HFFc6 (cell line): ENCODE measurements around the gene IL32. TPM values are rescaled to one million over a fixed set of nuclear protein-coding genes. Genes with fewer than 3 reads are reported as not detected.

Source experiments
- DNase-seq: peaks from one replicate; pipeline ENCODE4 v3.0.0-alpha.2; 2018
- H3K27ac Mint-ChIP-seq: 2 replicates; pipeline ENCODE4 v1.8.0; 2020; ENCODE audit warnings: mild to moderate bottlenecking, mixed read lengths
- H3K27me3 Mint-ChIP-seq: 2 replicates; pipeline ENCODE4 v1.8.0; 2021; ENCODE audit warnings: mild to moderate bottlenecking, moderate library complexity, mixed read lengths; ENCODE audit not compliant: insufficient read depth
- H3K36me3 Mint-ChIP-seq: 2 replicates; pipeline ENCODE4 v1.8.0; 2021; ENCODE audit warnings: low read depth, mixed read lengths
- H3K4me1 Mint-ChIP-seq: 2 replicates; pipeline ENCODE4 v1.8.0; 2020; ENCODE audit warnings: low read depth, mixed read lengths
- H3K4me3 Mint-ChIP-seq: 2 replicates; pipeline ENCODE4 v1.8.0; 2020; ENCODE audit warnings: mild to moderate bottlenecking, moderate library complexity, mixed read lengths
- H3K9me3 Mint-ChIP-seq: 2 replicates; pipeline ENCODE4 v1.8.0; 2020; ENCODE audit warnings: mild to moderate bottlenecking, mixed read lengths
- total RNA-seq, 6 experiments: library from RNA; stranded (reverse); fragmentation: NEBNext Ultra II Directional; extraction: Animal tissue kit (Norgen Biotek cat#: 25700); gene quantifications; 2 replicates in 1 of 6; 3 replicates in 5 of 6; pipeline ENCODE4 v1.2.3, GENCODE V29; 2021
- TF ChIP-seq, protein P1 (sequence below): fragments of 200-600 bp; sonication (generic); IDR thresholded peaks from 2 replicates; pipeline ENCODE4 v1.5.0; 2021; ENCODE audit warnings: antibody characterized with exemption, mild to moderate bottlenecking

IL32 gene
- total RNA-seq, 6 experiments from 2014 or later: 1.00 to 2.3 (median 1.7) TPM

DNA sequence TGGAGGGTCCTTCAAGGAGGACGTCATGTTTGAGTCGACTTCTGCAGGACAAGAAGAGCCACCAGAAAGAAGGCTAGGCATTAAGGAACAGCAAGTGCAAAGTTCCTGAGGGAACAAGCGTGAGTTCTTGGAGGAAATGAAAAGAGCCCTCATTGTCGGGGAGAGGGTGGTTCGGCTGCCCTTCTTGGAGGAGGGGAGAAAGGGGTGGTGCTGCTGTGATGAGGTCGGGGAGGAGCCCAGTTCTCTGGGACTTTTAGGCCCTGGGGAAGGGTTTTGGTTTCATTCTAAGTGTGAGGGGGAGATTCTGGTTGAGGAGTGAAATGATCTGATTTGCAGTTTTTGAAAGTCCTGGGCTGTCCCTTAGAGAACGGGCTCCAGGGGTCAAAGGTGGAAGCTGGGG lies 32.8 kb upstream of the IL32 start:
- Mint-ChIP-seq H3K36me3 (0 out of 2 replicates have a peak, but pooled peaks cover 5% of the 10 kb centered on the region), H3K4me3 (no peak overlapping the region), H3K4me1 (peaks cover 6% of the 10 kb centered on the region; the same call in 1 of the 2 replicates), H3K27me3 (peaks cover 51% of the 10 kb centered on the region), H3K27ac (no peak overlapping the region), H3K9me3 (no peaks in the 10 kb centered on the region; the same call in 1 of the 2 replicates)
- TF ChIP-seq, protein P1, sequence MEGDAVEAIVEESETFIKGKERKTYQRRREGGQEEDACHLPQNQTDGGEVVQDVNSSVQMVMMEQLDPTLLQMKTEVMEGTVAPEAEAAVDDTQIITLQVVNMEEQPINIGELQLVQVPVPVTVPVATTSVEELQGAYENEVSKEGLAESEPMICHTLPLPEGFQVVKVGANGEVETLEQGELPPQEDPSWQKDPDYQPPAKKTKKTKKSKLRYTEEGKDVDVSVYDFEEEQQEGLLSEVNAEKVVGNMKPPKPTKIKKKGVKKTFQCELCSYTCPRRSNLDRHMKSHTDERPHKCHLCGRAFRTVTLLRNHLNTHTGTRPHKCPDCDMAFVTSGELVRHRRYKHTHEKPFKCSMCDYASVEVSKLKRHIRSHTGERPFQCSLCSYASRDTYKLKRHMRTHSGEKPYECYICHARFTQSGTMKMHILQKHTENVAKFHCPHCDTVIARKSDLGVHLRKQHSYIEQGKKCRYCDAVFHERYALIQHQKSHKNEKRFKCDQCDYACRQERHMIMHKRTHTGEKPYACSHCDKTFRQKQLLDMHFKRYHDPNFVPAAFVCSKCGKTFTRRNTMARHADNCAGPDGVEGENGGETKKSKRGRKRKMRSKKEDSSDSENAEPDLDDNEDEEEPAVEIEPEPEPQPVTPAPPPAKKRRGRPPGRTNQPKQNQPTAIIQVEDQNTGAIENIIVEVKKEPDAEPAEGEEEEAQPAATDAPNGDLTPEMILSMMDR: no peak
- DNase-seq: no peak

DNA sequence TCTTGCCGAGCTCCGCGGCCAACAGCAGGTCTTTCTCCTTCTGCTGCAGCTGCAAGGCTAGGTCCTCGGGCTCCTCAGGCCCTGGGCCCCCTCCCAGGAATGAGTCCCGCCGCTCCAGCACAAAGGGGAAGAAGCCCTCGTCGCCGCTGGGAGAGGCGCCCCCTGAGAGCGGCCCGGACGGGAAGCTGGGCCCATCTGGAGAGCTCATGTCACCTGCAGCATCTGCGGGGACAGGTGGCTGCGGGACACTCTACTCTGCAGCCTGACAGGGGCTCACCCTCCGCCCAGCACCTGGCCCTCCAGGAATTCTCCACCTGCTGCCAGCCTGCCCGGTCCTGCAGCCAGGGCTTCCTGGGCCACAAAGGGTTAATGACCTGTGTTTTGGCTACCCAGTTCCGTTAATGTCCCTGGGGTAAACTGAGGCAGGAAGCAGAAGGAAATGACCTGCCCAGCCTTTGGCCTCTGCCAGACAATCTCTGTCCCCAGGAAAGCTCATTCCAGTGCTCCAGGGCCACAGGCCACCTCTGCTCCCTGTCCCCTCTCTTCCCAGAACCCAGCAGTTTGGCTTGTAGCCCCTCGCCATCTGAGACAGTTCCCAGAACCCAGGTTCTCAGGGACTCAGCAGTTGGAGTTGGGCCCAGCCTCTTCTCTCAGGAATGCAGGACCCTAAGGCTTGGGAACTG lies 30.0 kb upstream of the IL32 start:
- Mint-ChIP-seq H3K4me1 (no peaks in the 10 kb centered on the region), H3K27ac (no peak overlapping the region), H3K27me3 (peaks cover 57% of the 10 kb centered on the region), H3K9me3 (no peaks in the 10 kb centered on the region), H3K4me3 (no peak overlapping the region), H3K36me3 (no peaks in the 10 kb centered on the region)
- no peak for DNase-seq
- TF ChIP-seq, protein P1: no peak

DNA sequence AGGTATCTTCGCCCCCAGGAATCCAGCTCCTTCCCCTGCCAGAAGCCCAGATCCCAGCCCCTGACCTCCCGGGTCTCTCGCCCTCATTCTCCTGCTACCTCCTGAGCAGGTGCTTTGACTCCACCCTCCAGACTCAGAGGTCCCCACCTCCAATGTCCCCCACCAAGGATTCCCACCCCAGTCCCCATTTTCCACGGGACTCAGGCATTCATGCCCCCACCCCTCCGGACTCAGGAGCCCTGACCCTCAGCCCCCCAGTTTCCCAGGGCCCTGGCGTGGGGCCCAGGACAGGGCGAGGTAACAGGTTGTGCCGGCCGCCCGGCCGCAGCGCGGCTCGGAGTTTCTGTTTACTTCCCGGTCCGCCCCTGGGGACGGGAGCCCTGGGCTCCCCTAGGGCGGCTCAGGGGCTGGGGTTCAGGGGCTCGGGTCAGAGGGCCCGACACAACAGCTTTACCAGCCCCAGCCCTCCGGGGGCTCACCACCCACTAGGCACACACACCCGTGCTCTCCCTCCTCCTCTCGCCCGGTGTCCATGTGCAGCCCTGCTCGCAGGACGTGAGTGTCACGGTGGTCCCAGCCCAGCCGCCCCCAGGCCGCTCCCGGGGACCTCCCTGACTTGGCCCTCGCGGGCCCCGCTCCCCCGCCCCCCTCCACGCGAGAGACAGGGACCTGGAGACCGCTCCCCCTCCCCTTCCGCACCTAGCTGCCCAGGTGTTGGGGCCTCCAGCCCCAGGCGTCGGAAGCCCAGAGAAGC lies 29.3 kb upstream of the IL32 start:
- Mint-ChIP-seq H3K9me3 (no peaks in the 10 kb centered on the region), H3K36me3 (no peaks in the 10 kb centered on the region), H3K4me3 (no peak overlapping the region), H3K27ac (no peak overlapping the region), H3K27me3 (peaks cover 55% of the 10 kb centered on the region), H3K4me1 (no peaks in the 10 kb centered on the region)
- TF ChIP-seq, protein P1: no peak
- no peak for DNase-seq

DNA sequence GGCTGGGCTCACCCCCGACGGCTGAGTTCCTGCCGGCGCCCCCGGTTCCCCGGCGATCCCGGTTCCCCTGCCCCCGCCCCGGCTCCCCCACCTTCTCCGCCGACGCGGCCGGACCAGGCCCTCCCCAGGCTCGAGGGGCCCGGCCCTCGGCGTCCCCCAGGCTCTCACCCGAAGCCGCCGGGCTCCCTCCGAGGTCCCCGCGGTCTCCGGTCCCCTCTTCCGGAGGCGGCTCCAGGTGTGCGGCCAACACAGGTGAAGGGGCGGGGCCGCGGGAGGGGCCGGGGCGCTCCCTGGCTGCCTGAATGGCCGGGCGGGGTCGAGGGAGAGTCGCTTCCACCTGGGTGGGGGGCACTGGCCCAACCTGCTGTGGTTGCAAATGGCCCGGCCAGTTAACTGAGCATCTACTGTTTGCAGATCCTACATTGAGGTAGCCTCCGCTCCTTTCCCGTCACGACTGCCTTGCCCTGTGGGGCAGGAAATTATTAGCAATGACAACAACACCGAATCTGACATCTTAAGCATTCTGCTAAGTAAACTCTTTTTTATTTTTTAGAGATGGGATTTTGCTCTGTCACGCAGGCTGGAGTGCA lies 28.6 kb upstream of the IL32 start, which contains the start of gene BICDL2:
Gene BICDL2 (minus strand): TSS at position 219 of the 590 bp plus-strand sequence. CDS start 1,448 bp downstream, outside the sequence.
- no peak within 1 kb of the TSS for H3K4me3 Mint-ChIP-seq
- H3K9me3 Mint-ChIP-seq: no peaks in the 10 kb centered on the region
- no peak for DNase-seq
- TF ChIP-seq, protein P1: no peak
- no peaks in the 10 kb centered on the region for H3K36me3 Mint-ChIP-seq
- H3K27me3 Mint-ChIP-seq: peaks cover 55% of the 10 kb centered on the region
- H3K4me1 Mint-ChIP-seq: no peaks in the 10 kb centered on the region
- no peak within 1 kb of the TSS for H3K27ac Mint-ChIP-seq

DNA sequence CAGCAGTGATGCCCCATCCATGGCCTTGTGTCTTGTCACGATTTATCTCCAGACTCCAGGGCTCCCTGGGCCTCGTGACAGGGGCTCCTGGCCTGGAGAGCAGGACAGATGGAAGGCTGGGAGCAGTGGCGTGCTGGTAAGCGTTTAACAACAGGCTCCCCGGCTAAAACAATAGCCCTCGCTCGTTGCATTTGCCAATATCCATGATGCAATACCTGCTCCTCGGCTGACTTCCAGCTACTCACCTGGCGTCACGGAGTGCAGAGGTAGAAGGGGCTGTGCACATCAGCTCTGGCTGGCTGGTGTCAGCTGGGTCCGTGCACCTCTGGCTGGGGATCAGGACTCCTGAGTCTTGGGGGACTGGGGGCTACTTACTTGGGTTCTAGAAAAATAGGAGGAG lies 27.2 kb upstream of the IL32 start:
- no peaks in the 10 kb centered on the region for H3K4me1 Mint-ChIP-seq
- DNase-seq: no peak
- peaks cover 53% of the 10 kb centered on the region for H3K27me3 Mint-ChIP-seq
- H3K27ac Mint-ChIP-seq: no peak overlapping the region
- TF ChIP-seq, protein P1: no peak
- no peaks in the 10 kb centered on the region for H3K36me3 Mint-ChIP-seq
- H3K4me3 Mint-ChIP-seq: no peak overlapping the region
- H3K9me3 Mint-ChIP-seq: no peaks in the 10 kb centered on the region
